NCI-H2107 treated with DMSO at 0.1 percent for 48 hours (cell line): ENCODE results near the gene MYO5A.
"Not testable (repeated sequence)": the region's sequence is repeated elsewhere in the genome, so short reads cannot be mapped to it uniquely, and the experiment has no call there.

ENCODE experiments used
- DNase-seq: peaks from one replicate; lab custom pipeline; 2025; ENCODE audit not compliant: unreplicated experiment; lab: John Stamatoyannopoulos, UW

Gene MYO5A

DNA sequence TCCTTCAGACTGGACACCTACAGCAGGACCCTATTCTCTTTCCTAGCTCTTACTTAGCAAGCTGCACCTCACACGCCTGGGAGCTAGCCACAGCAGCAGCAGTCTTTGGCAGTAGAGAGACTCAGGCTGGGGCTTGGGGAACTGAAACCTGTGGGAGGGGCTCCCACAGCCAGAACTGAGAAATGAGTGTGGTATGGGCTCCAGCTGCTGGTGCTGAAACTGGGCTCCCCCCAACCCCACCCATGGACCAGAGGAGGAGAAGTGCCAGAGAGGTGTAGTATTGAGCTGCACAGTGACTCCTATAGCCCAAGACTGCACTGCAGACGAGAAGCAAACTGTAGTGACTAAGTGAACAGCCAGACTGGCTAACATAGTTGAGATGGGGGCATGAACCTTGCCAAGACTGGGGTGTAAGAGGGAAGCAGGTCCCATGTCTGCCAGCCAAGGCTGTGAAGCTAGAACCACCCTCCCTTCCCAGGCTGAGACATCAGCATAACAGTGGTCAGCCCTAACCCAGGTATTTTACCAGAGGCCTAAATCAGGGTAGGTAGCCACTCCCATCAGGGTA is 62.5 kb downstream of the MYO5A start:
- no peak for DNase-seq

DNA sequence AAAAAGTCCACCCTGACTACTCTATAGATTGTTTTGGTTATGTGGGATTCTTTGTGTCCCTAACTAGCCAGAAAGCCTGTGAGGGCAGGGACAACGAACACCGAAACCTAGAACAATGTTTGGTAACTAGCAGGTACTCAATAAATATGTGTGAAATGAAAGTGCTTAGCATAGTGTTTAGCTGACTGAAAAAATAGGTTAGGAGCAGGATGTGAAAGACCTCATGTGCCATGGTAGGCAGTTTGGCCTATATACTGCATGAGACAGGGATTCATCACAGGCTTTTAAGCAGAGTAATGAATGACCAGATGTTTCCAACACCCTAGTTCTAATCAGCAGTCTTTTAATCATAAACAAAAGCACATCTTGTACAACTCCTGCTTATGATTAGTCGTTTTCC is 64.2 kb downstream of the MYO5A start:
- DNase-seq, result no peak

DNA sequence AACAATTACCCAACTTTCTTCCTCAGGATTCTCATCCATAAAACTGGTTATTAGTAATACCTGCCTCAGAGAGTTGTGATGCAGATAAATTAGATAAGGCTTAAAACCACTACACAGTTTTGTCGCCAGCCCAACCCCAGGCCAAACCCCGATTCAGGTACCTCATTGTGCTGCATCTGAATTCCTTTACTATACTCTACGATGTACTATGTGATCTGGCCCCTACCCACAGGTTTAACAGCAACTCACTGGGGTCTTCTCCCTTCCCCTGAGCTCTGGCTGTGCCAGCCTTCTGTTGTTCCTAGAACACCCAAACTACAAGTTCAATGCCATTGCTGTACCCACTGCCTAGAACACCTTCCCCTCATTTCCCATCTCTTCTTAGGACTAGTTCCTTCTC is 64.6 kb downstream of the MYO5A start:
- no peak for DNase-seq

DNA sequence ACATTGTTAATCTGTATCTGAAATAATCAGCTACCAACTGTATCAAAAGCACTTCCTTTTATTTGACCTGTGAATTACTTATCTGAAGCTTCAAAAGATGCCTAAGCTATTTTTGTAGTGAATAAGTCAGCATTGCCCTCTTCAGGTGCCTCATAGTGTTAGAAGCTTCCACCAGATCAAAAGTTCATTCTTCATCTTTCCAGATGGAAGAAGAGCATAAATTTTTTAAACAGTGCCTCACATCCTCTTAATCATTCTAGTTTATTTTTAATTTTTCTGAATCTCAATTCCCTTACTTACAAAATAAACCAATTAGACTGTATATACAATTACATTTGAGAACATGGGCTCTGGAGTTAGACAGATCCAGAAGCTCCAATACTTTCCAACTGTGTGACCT is 65.0 kb downstream of the MYO5A start:
- DNase-seq, result no peak

DNA sequence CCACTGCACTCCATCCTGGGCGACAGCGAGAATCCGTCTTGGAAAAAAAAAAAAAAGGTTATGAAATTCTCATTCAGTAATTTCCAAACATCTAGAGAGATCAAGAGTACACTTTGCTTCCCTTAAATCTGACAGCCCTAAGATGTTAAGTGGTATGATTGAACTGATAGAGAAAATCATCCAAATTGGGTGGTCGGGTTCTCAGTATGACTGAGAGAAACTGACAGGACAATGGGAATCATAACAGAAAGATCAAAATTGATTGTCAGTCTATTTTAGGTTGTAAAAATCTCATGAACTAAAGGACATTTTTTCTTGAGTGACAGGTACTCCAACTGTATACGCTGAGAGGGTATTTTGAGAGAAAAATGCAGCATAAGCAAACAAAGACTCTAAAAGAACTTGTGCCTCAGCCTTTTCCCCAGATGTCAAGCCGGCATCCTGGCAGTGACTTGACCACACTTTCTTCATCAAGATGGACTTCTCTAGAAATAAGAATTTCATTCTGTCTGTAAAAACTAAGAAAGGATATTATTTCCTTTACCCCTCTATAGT is 65.8 kb downstream of the MYO5A start:
- DNase-seq, result no peak

DNA sequence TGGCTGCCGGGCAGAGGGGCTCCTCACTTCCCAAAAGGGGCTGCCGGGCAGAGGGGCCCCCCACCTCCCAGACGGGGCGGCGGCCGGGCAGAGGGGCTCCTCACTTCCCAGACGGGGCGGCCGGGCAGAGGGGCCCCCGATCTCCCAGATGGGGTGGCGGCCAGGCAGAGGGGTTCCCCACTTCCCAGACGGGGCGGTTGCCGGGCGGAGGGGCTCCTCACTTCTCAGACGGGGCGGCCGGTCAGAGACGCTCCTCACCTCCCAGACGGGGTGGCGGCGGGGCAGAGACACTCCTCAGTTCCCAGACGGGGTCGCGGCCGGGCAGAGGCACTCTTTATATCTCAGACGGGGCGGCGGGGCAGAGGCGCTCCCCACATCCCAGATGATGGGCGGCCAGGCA is 69.0 kb downstream of the MYO5A start:
- not testable (repeated sequence) for DNase-seq

DNA sequence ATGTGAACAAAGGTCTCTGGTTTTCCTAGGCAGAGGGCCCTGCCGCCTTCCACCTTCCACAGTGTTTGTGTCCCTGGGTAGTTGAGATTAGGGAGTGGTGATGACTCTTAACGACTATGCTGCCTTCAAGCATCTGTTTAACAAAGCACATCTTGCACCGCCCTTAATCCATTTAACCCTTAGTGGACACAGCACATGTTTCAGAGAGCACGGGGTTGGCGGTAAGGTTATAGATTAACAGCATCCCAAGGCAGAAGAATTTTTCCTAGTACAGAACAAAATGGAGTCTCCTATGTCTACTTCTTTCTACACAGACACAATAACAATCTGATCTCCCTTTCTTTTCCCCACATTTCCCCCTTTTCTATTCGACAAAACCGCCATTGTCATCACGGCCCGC is 69.4 kb downstream of the MYO5A start:
- DNase-seq, result not testable (repeated sequence)

DNA sequence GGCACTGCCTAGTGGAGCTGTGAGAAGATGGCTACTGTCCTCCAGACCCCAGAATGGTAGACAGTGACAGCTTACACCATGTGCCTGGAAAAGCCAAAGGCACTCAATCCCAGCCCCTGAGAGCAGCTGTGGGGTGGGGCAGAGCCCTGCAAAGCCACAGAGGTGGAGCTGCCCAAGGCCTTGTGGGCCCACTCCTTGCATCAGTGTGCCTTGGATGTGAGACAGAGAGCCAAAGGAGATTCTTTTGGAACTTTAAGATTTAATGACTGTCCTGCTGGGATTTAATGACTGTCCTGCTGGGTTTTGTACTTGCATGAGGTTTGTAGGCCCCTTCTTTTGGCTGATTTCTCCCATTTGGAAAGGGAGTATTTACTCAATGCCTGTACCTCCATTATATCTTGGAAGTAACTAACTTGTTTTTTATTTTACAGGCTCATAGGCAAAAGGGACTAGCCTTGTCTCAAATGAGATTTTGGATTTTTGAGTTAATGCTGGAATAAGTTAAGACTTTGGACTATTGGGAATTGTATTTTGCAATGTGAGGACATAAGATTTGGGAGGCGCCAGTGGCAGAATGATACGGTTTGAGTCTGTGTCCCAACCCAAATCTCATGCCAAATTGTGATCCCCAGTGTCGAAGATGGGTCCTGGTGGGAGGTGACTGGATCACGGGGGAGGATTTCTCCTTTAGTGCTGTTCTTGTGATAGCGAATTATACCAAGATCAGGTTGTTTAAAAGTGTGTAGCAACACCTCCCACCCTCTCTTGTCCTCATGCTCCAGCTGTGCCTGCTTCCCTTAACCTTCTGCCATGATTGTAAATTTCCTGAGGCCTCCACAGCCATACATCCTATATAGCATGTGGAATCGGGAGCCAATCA is 80.4 kb downstream of the MYO5A start:
- DNase-seq, result no peak

DNA sequence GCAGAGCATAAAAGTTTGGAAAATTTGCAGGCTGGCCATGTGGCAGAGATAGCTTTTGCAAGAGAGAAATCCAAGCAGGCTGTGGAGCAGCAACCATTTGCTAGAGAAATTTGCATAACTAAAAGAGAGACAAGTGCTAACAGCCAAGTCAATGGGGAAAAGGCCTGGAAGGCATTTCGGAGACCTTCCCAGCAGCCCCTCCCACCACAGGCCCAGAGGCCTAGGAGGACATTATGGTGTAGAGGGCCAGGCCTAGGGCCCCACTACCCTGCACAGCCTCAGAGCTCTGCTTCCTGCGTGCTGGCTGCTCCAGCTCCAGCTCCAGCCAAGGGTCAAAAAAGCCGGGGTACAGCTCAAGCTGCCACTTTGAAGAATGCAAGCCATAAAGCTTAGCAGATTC is 82.7 kb downstream of the MYO5A start:
- no peak for DNase-seq

DNA sequence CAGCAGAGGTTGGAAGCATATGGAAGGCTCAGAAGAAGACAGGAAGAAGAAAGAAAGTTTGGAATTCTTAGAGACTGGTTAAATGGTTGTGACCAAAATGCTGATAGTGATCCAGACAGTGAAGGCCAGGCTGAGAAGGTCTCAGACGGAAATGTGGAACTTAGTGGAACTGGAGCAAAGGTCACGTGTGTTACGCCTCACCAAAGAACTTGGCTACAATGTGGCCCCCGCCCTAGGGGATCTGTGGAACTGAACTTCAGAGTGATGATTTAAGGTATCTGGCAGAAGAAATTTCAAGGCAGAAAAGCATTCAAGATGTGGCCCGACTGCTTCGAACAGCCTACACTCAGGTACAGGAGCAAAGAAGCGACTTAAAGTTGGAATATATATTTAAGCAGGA is 83.1 kb downstream of the MYO5A start:
- no peak for DNase-seq

DNA sequence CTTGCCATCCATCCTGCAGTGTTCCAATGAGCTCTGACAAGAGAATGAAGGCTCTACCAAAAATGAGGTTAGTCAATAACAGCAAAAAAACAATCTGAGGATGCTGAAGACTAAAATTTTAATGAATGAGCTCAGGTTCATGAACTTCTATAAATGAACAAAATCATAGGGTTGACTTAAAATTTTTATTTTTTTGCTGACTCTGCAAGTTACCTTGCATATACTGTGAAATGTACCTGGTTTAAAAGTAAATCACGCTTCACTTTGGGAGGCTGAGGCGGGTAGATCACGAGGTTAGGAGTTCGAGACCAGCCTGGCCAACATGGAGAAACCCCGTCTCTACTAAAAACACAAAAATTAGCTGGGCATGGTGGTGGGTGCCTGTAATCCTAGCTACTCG is 85.5 kb downstream of the MYO5A start:
- not testable (repeated sequence) for DNase-seq

DNA sequence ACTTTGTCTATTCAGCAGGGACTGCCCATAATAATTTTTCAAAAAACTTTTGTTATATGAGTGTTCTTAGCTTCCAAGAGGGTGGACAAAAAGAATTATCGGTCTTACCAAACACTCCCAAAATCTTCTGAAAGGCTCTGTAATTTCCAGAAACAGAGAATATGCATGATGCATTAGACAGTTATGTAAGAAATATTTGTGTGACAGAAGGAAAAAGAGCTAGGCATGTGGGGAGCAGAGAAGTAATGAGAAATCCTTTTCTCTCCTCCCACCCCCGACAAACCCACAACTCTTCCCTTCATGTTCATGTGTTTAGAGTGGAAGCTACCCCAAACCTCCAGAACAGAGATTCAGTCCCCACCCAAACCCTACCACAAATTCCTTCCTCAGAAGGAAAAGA is 86.8 kb downstream of the MYO5A start:
- no peak for DNase-seq

DNA sequence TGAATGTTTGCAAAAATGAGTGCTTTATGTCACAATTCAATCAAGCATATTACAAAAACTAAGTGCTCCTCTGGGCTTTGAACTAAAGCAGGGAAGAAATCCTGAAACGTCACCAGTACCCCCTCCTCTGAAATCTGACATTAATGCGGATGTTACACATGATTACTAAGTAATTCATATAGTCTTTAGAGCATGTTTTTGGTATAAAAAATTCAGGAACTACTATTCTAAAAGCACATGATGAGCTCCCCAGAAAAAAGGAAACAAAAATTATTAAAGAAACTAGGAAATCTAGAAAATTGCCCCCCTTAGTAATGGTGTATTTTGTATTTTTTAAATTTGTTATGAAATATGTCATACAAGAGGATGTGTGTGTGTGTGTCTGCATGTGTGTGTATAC is 87.7 kb downstream of the MYO5A start:
- DNase-seq, result no peak

DNA sequence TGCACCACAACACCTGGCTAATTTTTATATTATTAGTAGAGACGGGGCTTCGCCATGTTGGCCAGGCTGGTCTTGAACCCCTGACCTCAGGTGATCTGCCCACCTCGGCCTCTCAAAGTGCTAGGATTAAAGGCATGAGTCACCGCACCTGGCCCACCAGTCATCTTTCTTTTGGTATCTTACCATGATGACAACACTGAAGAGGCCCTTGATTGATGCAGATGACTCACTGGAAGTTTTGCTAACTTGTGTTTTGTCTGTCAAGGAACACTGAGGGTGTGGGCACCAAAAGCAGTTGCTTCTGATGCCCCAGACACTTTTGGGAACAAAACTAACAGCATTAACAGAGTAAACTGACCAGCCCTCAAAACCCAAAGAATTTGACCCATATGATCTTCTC is 88.3 kb downstream of the MYO5A start:
- no peak for DNase-seq

DNA sequence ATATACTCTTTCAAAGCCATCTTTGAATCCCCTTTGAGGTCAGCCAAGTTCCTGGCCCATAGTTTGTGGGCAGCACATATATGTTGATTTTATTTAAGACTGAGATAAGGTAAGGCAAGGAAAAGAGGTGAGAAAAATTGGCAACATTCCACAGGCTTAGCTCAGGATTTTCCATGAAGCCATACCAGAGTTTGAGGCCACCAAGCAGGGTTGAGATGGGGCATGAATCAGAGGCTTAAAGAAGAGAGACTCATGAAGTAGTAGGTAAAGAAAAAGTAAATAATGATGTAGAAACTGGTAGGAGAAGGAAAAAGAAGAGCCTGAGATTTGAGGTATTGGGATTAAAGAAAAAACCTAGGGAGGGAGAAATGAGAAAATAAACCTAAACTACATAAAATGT is 89.2 kb downstream of the MYO5A start:
- DNase-seq, result no peak

DNA sequence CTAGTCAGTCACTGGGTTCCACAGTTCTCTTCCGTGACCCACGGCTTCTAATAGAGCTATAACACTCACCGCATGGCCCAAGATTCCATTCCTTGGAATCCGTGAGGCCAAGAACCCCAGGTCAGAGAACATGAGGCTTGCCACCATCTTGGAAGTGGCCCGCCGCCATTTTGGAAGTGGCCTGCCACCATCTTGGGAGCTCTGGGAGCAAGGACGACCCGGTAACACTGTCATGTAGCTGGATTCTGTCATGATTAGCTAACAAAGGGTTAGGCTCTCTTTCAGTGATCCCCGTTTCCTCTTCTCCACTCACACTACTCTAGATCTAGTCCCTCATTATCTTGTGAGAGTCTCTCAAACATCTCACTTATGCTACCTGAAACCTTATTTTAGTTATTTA is 89.6 kb downstream of the MYO5A start:
- not testable (repeated sequence) for DNase-seq

DNA sequence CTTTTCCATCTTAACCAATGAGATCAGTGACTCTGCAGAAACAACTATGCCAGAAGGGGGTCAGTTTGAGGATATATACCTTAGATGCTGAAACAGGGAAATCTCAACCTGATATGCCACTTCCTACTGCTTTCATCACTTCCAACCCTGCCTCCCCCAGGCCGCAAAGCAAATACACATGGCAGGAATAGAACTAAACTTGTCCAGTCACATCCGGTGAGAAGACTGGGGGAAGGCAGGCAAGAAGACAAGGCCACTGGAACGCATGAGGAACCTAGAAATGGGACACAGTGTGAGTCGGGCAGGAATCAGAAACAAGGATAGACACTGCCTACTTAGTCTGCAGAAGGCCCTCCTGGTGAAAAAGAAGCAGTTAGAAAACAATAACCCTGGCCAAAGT is 90.6 kb downstream of the MYO5A start:
- DNase-seq, result no peak

DNA sequence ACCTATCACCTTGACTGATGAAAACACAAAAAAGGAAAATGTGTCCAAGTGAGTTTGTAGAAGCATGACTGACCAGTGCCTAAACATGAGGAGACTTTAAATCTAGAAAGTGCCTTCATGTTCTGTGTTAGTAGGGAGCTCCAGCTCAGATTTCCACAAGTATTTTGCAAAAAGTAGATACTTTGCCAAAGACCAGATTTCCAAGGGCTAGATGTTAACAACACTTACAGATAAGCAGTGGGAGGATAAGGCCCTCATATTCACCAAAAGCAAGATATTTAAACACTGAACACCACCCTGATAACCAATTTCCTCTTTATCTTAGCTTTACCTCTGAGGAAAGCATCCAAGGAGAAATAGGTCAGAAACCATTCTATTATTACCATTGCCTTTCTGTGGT is 91.0 kb downstream of the MYO5A start:
- no peak for DNase-seq

DNA sequence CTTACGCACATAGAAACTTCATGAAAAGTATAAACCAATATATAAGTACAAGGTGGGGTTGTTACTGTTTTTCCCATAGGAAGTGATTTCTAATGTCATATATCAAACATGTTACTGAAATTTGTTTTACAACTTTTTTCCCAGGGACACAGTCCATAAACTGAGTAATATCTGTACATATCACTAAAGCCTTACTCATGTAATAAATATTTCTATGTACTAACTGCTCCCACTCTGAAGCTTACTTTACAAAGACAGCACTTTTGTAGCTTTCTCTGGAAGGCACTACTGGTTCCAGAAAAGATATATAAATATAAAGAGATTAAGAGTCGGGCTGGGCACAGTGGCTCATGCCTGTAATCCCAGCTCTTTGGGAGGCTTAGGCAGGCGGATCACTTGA is 91.7 kb downstream of the MYO5A start:
- DNase-seq, result no peak

DNA sequence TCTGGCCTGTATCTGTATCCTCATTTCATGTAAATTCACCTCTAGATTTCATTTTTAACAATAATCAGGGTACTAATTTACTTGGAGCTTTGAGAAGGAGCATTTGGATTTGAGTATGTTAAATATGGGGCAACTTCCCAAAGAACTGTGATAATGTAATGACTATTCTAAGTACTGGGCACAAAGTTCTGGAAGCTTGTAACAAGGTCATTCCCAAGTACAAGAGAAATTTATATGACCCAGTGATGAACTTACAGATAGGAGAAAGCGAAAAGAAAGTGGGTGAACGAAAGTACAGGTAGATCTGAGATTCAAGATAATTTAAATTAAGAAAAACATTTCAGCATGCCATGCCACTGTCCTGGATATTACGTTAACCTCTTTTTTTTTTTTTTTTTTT is 93.8 kb downstream of the MYO5A start:
- DNase-seq, result no peak

DNA sequence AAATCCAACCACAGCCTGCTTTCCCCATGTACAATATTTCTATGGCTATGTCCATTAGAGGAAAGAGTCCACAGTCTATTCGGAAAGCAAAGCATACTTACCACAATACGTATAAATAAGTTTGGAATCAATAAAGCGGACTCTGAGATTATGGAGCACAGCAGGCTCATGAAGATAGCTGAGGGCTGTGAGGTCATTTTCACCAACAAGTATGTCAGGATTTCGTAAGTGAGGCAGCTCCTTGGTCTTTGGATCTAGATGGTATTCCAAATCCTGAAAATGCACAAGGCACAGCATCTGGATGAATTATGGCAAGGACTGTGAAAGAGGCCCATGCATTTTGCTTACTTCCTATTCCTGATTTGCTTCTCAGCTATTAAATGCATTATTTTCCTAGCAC is 100.4 kb downstream of the MYO5A start:
- DNase-seq, result no peak

DNA sequence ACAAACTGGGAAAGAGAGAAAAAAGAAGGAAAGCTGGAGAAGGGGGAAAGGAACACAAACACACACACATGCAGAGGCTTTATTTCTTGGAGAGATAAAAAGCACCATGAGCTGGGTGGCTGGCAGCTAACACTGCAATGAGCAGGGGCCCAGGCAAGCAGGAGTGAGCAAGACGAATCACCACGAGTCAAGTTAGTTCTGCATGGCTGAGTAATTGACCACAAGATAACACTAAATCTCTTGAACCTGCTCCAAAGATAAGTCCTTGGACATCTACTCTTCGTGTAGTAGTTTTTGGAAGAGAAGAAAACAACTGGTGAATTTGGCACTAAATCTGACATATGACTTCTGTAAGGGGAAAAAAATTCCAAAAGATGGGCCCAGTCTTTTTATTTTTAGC is 100.9 kb downstream of the MYO5A start:
- no peak for DNase-seq
